T-helper 1 cell treated with Interleukin-12 subunit alpha and Interleukin-12 subunit beta and Interleukin-4 antibody, amounts not matched to agents 30 ng/mL and 1 ng/mL, for 36 hours (primary cell): Measurements from ENCODE around the gene REV3L. TPM values are rescaled to one million over a fixed set of nuclear protein-coding genes. Genes with fewer than 3 reads are reported as not detected.

ENCODE experiments used
- total RNA-seq: library from RNA; stranded (reverse); gene quantifications from 2 replicates; pipeline ENCODE4 v1.2.3, GENCODE V29; 2022

REV3L gene
- total RNA-seq, 1 donor from 2014 or later: 16.7 TPM

Other genes with a start within 250 kb of the REV3L start
- gene TRAF3IP2, start 122.7 kb upstream of the REV3L start, total RNA-seq: 19.7 and 20.3 TPM in 2 replicates